GM12878 (cell line): Measurements from ENCODE around the gene PHF23. TPM values are rescaled to one million over a fixed set of nuclear protein-coding genes. Genes with fewer than 3 reads are reported as not detected.

Source experiments
- ATAC-seq: fragments of 200-7000 bp; cut with Tn5 transposase; 3 replicates; pipeline ENCODE4 v1.9.1; 2020; ENCODE audit warnings: mild to moderate bottlenecking, moderate library complexity
- BruUV-seq: library from RNA; stranded (reverse); fragments of 400-500 nt; replicated peaks from 2 replicates; lab custom pipeline; 2021; lab: Mats Ljungman, UMichigan
- CTCF ChIA-PET: fragments of 300-600 bp; sonication (Branson Sonifier 250); formaldehyde crosslinking; extraction: SDS; loops from one replicate; lab custom pipeline; 2021; ENCODE audit warnings: inconsistent platforms; lab: Yijun Ruan, JAX
- POLR2A ChIA-PET: fragments of 350-600 bp; formaldehyde crosslinking; extraction: SDS; loops from one replicate; lab custom pipeline; 2021; ENCODE audit warnings: inconsistent platforms; lab: Charles Lee
- RAD21 ChIA-PET: fragments of 300-600 bp; sonication (Branson Sonifier 250); formaldehyde crosslinking; loops from one replicate; lab custom pipeline; 2023; ENCODE audit warnings: antibody characterized with exemption; ENCODE audit not compliant: unreplicated experiment; lab: Charles Lee
- SMC1A ChIA-PET: fragments of 300-600 bp; sonication (Branson Sonifier 250); formaldehyde crosslinking; loops from one replicate; lab custom pipeline; 2023; ENCODE audit not compliant: unreplicated experiment, uncharacterized antibody; lab: Charles Lee
- DNase-seq: peaks from one replicate; pipeline ENCODE4 v3.0.0-alpha.2; 2011; ENCODE audit warnings: low read depth, low spot score
- FAIRE-seq: peaks from 3 replicates; lab custom pipeline; 2011; peaks lifted over from hg19 to GRCh38; lab: Jason Lieb, UNC
- H2AFZ ChIP-seq: 2 replicates; pipeline ENCODE4 v1.6.0; 2011; ENCODE audit warnings: low read depth, low read length, control low read depth; ENCODE audit not compliant: control insufficient read depth
- H3K27ac ChIP-seq: 2 replicates; pipeline ENCODE4 v1.5.1; 2011; ENCODE audit warnings: control low read depth; ENCODE audit not compliant: control insufficient read depth, insufficient read depth
- H3K27me3 ChIP-seq, 2 experiments: replicated peaks in 1 of 2; 2 replicates each; pipeline versions ENCODE4 v1.6.0 to v1.6.1; 2011; ENCODE audit warnings: low read length in 1 of 2; ENCODE audit not compliant: control insufficient read depth in 2 of 2, insufficient read depth in 2 of 2
- H3K36me3 ChIP-seq, 2 experiments: 2 replicates each; pipeline ENCODE4 v1.5.1; 2011; ENCODE audit warnings: low read length in 1 of 2; ENCODE audit not compliant: control insufficient read depth in 2 of 2, insufficient read depth in 2 of 2
- H3K4me1 ChIP-seq: 2 replicates; pipeline ENCODE4 v1.6.1; 2011; ENCODE audit warnings: mild to moderate bottlenecking, low read length, moderate library complexity, mixed read lengths; ENCODE audit not compliant: control insufficient read depth, insufficient read depth
- H3K4me2 ChIP-seq: 2 replicates; pipeline ENCODE4 v1.6.0; 2011; ENCODE audit warnings: control low read depth; ENCODE audit not compliant: control insufficient read depth, insufficient read depth
- H3K4me3 ChIP-seq: fragments of 200-600 bp; sonication (generic); 2 replicates; pipeline ENCODE4 v1.5.1; 2016
- H3K79me2 ChIP-seq: 2 replicates; pipeline ENCODE4 v1.6.0; 2011; ENCODE audit warnings: low read length; ENCODE audit not compliant: control insufficient read depth, insufficient read depth
- H3K9ac ChIP-seq: 2 replicates; pipeline ENCODE4 v1.8.0; 2011; ENCODE audit warnings: low read length, control low read depth, mixed read lengths; ENCODE audit not compliant: control insufficient read depth, insufficient read depth
- H3K9me3 ChIP-seq: replicated peaks from 3 replicates; pipeline ENCODE4 v1.5.1; 2011; ENCODE audit warnings: mild to moderate bottlenecking, low read length; ENCODE audit not compliant: control insufficient read depth, insufficient read depth
- H4K20me1 ChIP-seq: 2 replicates; pipeline ENCODE4 v1.6.0; 2011; ENCODE audit not compliant: control insufficient read depth, insufficient read depth
- ASH2L ChIP-seq: fragments of 300-600, 200-600 bp; sonication (generic); IDR thresholded peaks from 2 replicates; pipeline ENCODE4 v1.6.1; 2017; ENCODE audit warnings: low read depth, mild to moderate bottlenecking, borderline replicate concordance
- ATF2 ChIP-seq: IDR thresholded peaks from 2 replicates; pipeline ENCODE4 v1.6.1; 2012; ENCODE audit warnings: low read length, inconsistent platforms
- E4F1 ChIP-seq: fragments of 450-650 bp; IDR thresholded peaks from 2 replicates; pipeline ENCODE4 v1.6.1; 2018; ENCODE audit warnings: borderline replicate concordance, mild to moderate bottlenecking; ENCODE audit not compliant: partially characterized antibody
- FOXK2 ChIP-seq: fragments of 450-650 bp; IDR thresholded peaks from 2 replicates; pipeline ENCODE4 v1.6.1; 2017; ENCODE audit warnings: mild to moderate bottlenecking, moderate library complexity
- MTA2 ChIP-seq: fragments of 450-650 bp; IDR thresholded peaks from 2 replicates; pipeline ENCODE4 v1.6.1; 2016; ENCODE audit warnings: low read depth, mild to moderate bottlenecking, moderate library complexity
- NR2F1 ChIP-seq: fragments of 450-650 bp; conservative IDR thresholded peaks from 2 replicates; pipeline ENCODE4 v1.6.1; 2017; ENCODE audit warnings: mild to moderate bottlenecking
- RCOR1 ChIP-seq: conservative IDR thresholded peaks from 2 replicates; pipeline ENCODE4 v1.6.1; 2012; ENCODE audit warnings: low read depth, low read length, improper control_type of control experiment
- SIN3A ChIP-seq: IDR thresholded peaks from 2 replicates; pipeline ENCODE4 v1.6.1; 2012; ENCODE audit warnings: low read depth, low read length, improper control_type of control experiment
- SPI1 ChIP-seq: IDR thresholded peaks from 2 replicates; pipeline ENCODE4 v1.6.1; 2011; ENCODE audit warnings: low read depth, mild to moderate bottlenecking, low read length, moderate library complexity, borderline replicate concordance; ENCODE audit not compliant: insufficient read depth
- STAT3 ChIP-seq: IDR thresholded peaks from 2 replicates; pipeline ENCODE4 v1.6.1; 2011; ENCODE audit warnings: low read depth, low read length, improper control_type of control experiment
- YY1 ChIP-seq: IDR thresholded peaks from 2 replicates; pipeline ENCODE4 v1.6.1; 2011; ENCODE audit warnings: low read depth, mild to moderate bottlenecking, low read length
- WGBS: methylation state at CpG from one replicate; pipeline ENCODE4 v1.1.6; 2016; ENCODE audit warnings: low lambda C conversion rate; ENCODE audit not compliant: insufficient replicate concordance, insufficient coverage; ENCODE audit errors: missing lambda C conversion rate; 5-methylcytosine and 5-hydroxymethylcytosine counted together
- in situ Hi-C: fragments of 300-500 bp; cut with MboI; formaldehyde crosslinking; loops from 9 replicates; pipeline ENCODE4 v1.14.3; 2018; ENCODE audit warnings: mixed read lengths
- intact Hi-C: fragments of 100-400 bp; cut with micrococcal nuclease; formaldehyde crosslinking; loops from one replicate; pipeline ENCODE4 v1.14.2; 2022; ENCODE audit not compliant: unreplicated experiment
- polyA plus RNA-seq, 11 experiments: library from polyadenylated mRNA; depleted of rRNA in 4 of 11; unstranded in 6 of 11; stranded (reverse) in 5 of 11; fragments of >200 nt; fragmentation: Nextera tagmentation in 4 of 11; fragmentation: Illumina TruSeq in 1 of 11; extraction: Ambion mirVana in 4 of 11; extraction: Trizol in 1 of 11; gene quantifications; 1 replicate in 1 of 11; 2 replicates in 10 of 11; pipeline versions ENCODE4 v1.2.1 to v1.2.3, GENCODE V29; 2011 to 2016; ENCODE audit warnings: inconsistent platforms in 2 of 11, missing spikeins in 2 of 11, low read depth in 1 of 11
- total RNA-seq, 4 experiments: library from RNA; depleted of rRNA in 3 of 4; stranded (reverse); fragments of >200 nt in 3 of 4; fragmentation: Illumina TruSeq in 1 of 4; extraction: Trizol in 1 of 4; gene quantifications; 2 replicates each; pipeline versions ENCODE4 v1.2.1 to v1.2.3, GENCODE V29; 2013 to 2021
- TF ChIP-seq, protein P1 (sequence below): fragments of 450-650 bp; IDR thresholded peaks from 2 replicates; pipeline ENCODE4 v1.6.1; 2016; ENCODE audit warnings: mild to moderate bottlenecking
- TF ChIP-seq, protein P2 (sequence below): fragments of 450-650 bp; IDR thresholded peaks from 2 replicates; pipeline ENCODE4 v1.6.1; 2018; ENCODE audit warnings: mild to moderate bottlenecking, low read depth, moderate library complexity; ENCODE audit not compliant: partially characterized antibody

PHF23 gene
- total and polyA plus RNA-seq, 10 of the 15 experiments (the other 5 are each of a cell fraction or from before 2014, with no cell fraction given), result 8.2 to 84.8 (median 32.6) TPM

DNA sequence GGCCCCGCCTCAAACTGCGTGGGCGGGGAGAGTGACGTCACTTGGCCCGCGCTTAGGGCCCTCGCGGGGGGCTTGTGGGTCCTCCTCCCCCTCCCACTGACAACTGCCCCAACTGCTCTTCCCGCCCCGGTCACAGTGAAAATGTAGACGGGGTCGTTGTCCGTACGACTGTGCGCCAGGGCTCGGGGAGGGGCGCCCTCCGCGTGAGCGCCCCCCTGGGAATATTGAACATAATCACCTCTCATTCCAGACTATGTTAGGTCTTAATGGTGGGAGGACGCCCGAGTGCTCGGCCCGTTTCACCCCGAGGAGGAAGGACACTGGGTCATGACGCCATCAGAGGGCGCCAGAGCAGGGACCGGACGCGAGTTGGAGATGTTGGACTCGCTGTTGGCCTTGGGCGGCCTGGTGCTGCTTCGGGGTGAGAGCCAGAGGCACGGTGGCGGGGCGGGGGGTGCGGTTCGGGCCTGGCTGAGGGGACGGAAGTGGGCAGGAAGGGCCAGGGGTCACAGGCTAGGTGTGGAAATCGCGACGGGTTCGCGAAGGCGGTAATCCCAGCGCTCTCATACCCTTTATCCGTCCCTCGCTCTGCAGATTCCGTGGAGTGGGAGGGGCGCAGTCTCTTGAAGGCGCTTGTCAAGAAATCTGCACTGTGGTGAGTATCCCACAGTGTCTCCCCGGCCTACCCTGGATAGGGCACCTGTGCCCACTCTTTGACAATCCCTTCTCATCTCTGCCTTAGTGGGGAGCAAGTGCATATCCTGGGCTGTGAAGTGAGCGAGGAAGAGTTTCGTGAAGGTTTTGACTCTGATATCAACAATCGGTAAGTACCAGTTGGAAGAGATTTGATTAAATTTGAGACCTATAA is 13.2 kb upstream of the PHF23 start, which contains the start of gene ELP5:
Gene ELP5 (plus strand): TSS at position 40 of the 868 bp plus-strand sequence. CDS start 336 bp downstream, at position 376.
- Histone ChIP-seq H3K4me3 (peak within 1 kb of the TSS; percentile 90), H3K9ac (peak within 1 kb of the TSS; percentile 98), H3K9me3 (no peaks in the 10 kb centered on the region), H3K4me2 (peak within 1 kb of the TSS; percentile 89), H4K20me1 (no peaks in the 10 kb centered on the region), H3K79me2 (peaks cover 50% of the 10 kb centered on the region), H3K36me3 (peaks cover 2 to 10% of the 10 kb centered on the region in 2 experiments; a peak in 2 of 4 replicates), H3K27ac (peak within 1 kb of the TSS; percentile 99), H2AFZ (peak within 1 kb of the TSS; percentile 87), H3K4me1 (peaks cover 10% of the 10 kb centered on the region), H3K27me3 (no peaks in the 10 kb centered on the region)
- BruUV-seq, result TSS peak; percentile 80
- FAIRE-seq (no peak), ATAC-seq (peak; percentile 76), DNase-seq (peak; percentile 82)
- 2% methylated on average over 51 of the region's 55 CpGs for WGBS
- ChIA-PET CTCF (no interaction called here), POLR2A (interaction anchor here (0.6 to 4.4 kb wide), 3 partner anchors 13 to 230 kb away, joined by 3 to 99 read pairs (median 29); partner anchors contain the start of genes ACADVL, DLG4, GABARAP and PHF23), SMC1A (interaction anchor here (3.6 kb wide), 1 partner anchor 11 kb away, joined by 26 read pairs; the partner anchor contains the start of genes GABARAP and PHF23), RAD21 (interaction anchor here (1.6 to 2.0 kb wide), 3 partner anchors 10 to 32 kb away, joined by 5 to 11 read pairs (median 11); partner anchors contain the start of genes ACADVL, DLG4 and GABARAP)
- intact Hi-C loops (loop anchor here (2.0 kb wide), 1 partner anchor 38 kb away; no protein-coding TSS in a partner anchor), in situ Hi-C loops (no loop called here)
- TF ChIP-seq MTA2 (peak; percentile 42; the same call in 1 of the 2 replicates), ASH2L (no peak), ATF2 (peak; percentile 91), E4F1 (peak; percentile 16), STAT3 (no peak), NR2F1 (peak; percentile 85), YY1 (peak; percentile 83), SPI1 (peak; percentile 8; the same call in 1 of the 2 replicates), FOXK2 (no peak), SIN3A (peak; percentile 86; the same call in 1 of the 2 replicates), RCOR1 (0 out of 2 replicates have a peak, but pooled peaks have one; percentile 64)
- TF ChIP-seq, protein P1, sequence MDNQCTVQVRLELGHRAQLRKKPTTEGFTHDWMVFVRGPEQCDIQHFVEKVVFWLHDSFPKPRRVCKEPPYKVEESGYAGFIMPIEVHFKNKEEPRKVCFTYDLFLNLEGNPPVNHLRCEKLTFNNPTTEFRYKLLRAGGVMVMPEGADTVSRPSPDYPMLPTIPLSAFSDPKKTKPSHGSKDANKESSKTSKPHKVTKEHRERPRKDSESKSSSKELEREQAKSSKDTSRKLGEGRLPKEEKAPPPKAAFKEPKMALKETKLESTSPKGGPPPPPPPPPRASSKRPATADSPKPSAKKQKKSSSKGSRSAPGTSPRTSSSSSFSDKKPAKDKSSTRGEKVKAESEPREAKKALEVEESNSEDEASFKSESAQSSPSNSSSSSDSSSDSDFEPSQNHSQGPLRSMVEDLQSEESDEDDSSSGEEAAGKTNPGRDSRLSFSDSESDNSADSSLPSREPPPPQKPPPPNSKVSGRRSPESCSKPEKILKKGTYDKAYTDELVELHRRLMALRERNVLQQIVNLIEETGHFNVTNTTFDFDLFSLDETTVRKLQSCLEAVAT, result peak; percentile 79
- TF ChIP-seq, protein P2, sequence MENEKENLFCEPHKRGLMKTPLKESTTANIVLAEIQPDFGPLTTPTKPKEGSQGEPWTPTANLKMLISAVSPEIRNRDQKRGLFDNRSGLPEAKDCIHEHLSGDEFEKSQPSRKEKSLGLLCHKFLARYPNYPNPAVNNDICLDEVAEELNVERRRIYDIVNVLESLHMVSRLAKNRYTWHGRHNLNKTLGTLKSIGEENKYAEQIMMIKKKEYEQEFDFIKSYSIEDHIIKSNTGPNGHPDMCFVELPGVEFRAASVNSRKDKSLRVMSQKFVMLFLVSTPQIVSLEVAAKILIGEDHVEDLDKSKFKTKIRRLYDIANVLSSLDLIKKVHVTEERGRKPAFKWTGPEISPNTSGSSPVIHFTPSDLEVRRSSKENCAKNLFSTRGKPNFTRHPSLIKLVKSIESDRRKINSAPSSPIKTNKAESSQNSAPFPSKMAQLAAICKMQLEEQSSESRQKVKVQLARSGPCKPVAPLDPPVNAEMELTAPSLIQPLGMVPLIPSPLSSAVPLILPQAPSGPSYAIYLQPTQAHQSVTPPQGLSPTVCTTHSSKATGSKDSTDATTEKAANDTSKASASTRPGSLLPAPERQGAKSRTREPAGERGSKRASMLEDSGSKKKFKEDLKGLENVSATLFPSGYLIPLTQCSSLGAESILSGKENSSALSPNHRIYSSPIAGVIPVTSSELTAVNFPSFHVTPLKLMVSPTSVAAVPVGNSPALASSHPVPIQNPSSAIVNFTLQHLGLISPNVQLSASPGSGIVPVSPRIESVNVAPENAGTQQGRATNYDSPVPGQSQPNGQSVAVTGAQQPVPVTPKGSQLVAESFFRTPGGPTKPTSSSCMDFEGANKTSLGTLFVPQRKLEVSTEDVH, result peak; percentile 50
